Uterus (tissue), 2 donors: Measurements from ENCODE around the gene SERPINA1.

Experiments
- POLR2A ChIP-seq, 2 donors: fragments of 450-650 bp; IDR thresholded peaks; one replicate each; pipeline ENCODE4 v1.6.1; 2016; ENCODE audit warnings: antibody characterized with exemption in 2 of 2, mild to moderate bottlenecking in 1 of 2, moderate library complexity in 1 of 2
- TF ChIP-seq, protein P1 (sequence below), 4 experiments: fragments of 200-600 bp in 2 of 4; fragments of 450-650 bp in 2 of 4; sonication (generic) in 2 of 4; IDR thresholded peaks; one replicate each; pipeline ENCODE4 v1.5.1; 2016 to 2019; ENCODE audit warnings: antibody characterized with exemption in 4 of 4, mild to moderate bottlenecking in 2 of 4, moderate library complexity in 1 of 4

- TF ChIP-seq, protein P1, sequence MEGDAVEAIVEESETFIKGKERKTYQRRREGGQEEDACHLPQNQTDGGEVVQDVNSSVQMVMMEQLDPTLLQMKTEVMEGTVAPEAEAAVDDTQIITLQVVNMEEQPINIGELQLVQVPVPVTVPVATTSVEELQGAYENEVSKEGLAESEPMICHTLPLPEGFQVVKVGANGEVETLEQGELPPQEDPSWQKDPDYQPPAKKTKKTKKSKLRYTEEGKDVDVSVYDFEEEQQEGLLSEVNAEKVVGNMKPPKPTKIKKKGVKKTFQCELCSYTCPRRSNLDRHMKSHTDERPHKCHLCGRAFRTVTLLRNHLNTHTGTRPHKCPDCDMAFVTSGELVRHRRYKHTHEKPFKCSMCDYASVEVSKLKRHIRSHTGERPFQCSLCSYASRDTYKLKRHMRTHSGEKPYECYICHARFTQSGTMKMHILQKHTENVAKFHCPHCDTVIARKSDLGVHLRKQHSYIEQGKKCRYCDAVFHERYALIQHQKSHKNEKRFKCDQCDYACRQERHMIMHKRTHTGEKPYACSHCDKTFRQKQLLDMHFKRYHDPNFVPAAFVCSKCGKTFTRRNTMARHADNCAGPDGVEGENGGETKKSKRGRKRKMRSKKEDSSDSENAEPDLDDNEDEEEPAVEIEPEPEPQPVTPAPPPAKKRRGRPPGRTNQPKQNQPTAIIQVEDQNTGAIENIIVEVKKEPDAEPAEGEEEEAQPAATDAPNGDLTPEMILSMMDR (IDR thresholded peaks at IDR 0.05): no peak
- no peak for TF ChIP-seq POLR2A (IDR thresholded peaks at IDR 0.05)
These were observed 13.6 kb downstream of the SERPINA1 start for GRCh38 chr14:94374749-94375260.
